GM13976 (cell line): ENCODE measurements around the gene MCOLN3.

Experiments
- DNase-seq: peaks from one replicate; pipeline ENCODE4 v3.0.0; 2012; ENCODE audit warnings: low spot score
- CTCF ChIP-seq: IDR thresholded peaks from 2 replicates; pipeline ENCODE4 v1.5.1; 2012; ENCODE audit warnings: borderline replicate concordance, mild to moderate bottlenecking; ENCODE audit not compliant: insufficient read depth; ENCODE audit errors: extremely low read depth, missing control alignments, control extremely low read depth
- in situ Hi-C: fragments of 300-500 bp; cut with MboI; formaldehyde crosslinking; loops from one replicate; pipeline ENCODE4 v1.12.0; 2022; ENCODE audit warnings: low sequenced_read_pairs, mixed read lengths, inconsistent platforms; ENCODE audit not compliant: unreplicated experiment

MCOLN3 gene

GRCh38 chr1:84985365-84985764, 62.9 kb downstream of the MCOLN3 start:
- TF ChIP-seq CTCF: no peak
- DNase-seq: no peak
- in situ Hi-C loops: no loop called here

- no peak for DNase-seq
- no peak for TF ChIP-seq CTCF
- in situ Hi-C loops: no loop called here
These were observed 65.9 kb downstream of the MCOLN3 start for GRCh38 chr1:84982395-84982794.

GRCh38 chr1:84975035-84975434, 73.3 kb downstream of the MCOLN3 start:
- TF ChIP-seq CTCF: no peak
- no peak for DNase-seq
- in situ Hi-C loops: no loop called here

- DNase-seq: no peak
- TF ChIP-seq CTCF: no peak
- in situ Hi-C loops: no loop called here
These were observed 74.6 kb downstream of the MCOLN3 start for GRCh38 chr1:84973498-84974334.

GRCh38 chr1:84972377-84972987, 75.8 kb downstream of the MCOLN3 start:
- no peak for TF ChIP-seq CTCF
- DNase-seq: no peak

GRCh38 chr1:84971957-84972356, 76.3 kb downstream of the MCOLN3 start:
- in situ Hi-C loops: no loop called here
- TF ChIP-seq CTCF: no peak
- DNase-seq: no peak

More at GRCh38 chr1:84972377-84972987, 75.8 kb downstream of the MCOLN3 start:
- in situ Hi-C loops: no loop called here
